Globus pallidus (tissue), 1 donor: ENCODE measurements around the gene FAHD2B.
"Not testable (repeated sequence)": the region's sequence is repeated elsewhere in the genome, so short reads cannot be mapped to it uniquely, and the experiment has no call there.

Experiments used
- DNase-seq: peaks from one replicate; pipeline ENCODE4 v3.0.0-alpha.2; 2015; ENCODE audit warnings: low spot score

Gene FAHD2B

DNA sequence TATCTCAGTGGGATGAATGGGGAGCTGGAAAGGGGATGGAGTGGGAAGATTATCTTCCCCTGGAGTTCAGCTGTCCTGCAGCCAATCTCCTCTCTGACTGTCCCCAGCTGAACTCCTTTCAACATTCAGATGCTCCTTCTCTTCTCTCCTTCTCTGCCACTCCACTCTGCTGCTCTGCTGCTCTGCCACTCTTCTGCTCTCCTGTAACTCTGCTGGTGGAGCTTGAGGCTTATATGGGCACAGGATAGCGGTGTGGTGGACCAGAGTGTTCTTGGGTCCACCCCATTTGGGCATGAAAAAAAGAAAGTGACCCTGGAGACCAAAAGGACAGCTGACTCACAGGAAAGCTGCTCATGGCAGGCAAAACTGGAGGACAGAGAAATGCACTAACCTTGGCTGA, 26.6 kb downstream of the FAHD2B start:
- no peak for DNase-seq

DNA sequence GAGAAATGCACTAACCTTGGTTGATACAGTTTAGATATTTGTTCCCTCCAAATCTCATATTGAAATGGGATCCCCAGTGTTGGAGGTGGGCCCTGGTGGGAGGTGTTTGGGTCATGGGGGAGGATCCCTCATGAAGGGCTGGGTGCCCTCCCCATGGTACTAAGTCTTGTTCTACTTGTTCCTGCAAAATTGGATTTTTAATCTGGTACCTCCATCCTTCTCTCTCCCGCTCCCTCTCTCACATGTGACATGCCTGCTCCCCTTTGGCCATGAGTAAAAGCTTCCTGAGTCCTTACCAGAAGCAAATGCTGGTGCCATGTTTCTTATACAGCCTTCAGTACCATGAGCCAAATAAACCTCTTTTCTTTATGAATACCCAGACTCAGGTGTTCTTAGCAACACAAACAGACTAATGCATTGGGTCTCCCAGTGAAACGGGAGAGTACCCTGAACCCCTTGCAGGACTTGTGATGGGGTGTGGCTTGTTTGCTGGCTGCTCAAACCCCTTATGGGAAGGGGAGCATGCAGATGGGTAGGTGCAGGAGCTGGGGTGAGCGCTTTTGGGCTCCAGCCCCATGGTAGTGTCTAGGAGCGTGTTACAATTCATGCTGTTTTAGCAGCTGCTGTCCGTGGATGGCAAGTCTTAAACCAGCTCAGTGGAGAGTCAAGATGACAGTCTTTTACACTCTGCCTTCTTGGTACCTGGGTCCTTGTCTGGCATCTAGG, 27.2 kb downstream of the FAHD2B start:
- no peak for DNase-seq

DNA sequence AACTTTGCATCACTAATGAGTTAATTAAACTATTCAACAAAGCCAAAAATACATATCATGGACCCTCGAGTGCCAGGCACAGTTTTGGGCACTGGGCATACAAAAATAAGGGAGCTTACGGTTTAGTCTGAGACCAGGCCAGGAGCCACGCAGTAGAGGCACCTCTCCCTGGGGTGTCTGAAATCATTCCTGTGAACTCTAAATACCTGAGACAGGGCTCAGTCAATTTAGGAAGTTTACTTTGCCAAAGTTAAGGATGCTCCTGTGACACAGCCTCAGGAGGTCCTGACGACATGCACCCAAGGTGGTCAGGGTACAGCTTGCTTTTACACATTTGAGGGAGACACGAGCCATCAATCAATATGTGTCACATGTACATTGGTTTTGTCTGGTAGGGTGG, 28.7 kb downstream of the FAHD2B start:
- not testable (repeated sequence) for DNase-seq

DNA sequence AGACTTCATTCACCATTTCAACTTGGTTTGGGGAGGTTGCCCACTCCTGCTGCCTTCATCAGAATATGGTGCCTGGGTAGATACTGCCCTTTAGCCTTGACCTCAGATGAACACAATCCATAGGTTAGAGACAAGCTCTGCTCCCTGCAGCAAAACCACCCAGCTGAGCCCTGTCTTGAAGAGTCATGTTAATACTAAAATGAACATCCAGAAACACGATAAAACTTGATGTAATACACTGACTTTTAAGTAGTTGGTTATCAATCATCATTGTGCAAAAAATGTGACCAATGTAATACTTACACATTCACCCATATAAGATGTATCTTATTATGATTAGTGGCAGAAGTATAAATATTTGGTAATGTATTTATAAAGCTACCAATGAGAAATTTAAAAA, 32.7 kb downstream of the FAHD2B start:
- not testable (repeated sequence) for DNase-seq

DNA sequence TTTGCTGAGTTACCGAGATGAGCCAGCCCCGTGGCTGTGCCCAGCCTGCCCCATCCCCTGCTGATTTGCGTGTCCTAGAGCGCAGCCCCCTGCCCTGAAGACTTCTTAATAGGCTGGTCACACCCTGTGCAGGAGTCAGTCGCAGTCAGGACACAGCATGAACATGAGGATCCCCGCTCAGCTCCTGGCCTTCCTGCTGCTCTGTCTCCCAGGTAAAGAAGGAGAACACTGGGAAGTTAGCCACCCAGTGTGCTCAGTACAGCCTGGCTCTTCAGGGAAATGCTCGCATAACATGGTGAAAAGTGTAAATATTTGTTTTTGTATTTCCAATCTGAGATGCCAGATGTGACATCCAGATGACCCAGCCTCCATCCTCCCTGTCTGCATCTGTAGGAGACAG, 34.9 kb downstream of the FAHD2B start:
- not testable (repeated sequence) for DNase-seq

DNA sequence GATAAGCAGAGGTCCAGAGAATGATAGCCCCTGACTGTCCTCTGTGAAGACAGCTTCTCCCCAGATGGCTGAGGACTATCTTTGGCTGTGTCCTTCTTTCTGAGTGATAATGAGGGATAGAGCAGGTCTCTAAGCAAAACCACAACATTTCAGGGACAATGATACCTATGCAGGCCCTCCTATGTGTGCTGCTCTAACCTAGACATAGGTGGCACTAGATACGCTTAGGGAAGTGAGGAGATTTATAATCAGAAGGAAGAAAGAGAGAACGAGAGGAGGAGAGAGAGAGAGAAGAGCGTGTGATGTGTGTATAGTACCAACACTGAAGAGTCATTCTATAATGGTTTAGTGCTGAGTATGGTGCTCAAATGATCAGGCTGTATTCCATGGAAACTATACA, 38.5 kb downstream of the FAHD2B start:
- DNase-seq: not testable (repeated sequence)

GRCh38 chr2:97050032-97050431, 44.6 kb downstream of the FAHD2B start:
- not testable (repeated sequence) for DNase-seq

DNA sequence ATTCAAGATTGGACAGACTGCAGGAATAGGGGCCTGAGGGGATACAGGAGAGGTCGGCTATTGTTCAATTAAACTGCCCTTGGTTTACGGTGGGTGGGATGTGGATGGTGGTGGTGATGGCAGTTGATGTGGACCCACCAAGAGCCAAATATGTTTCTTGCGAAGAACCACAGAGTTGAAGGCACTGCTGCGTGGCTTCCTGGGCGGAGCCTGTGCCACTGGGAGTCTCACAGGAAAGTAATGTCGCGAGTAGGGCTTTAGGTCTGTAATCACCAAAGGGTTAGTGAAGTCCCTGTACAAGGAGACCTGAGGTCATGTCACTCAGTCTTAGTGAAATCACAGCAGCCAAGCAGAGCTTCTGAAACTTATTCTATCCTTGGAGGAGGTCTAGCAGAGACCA, 46.2 kb downstream of the FAHD2B start:
- DNase-seq: not testable (repeated sequence)

DNA sequence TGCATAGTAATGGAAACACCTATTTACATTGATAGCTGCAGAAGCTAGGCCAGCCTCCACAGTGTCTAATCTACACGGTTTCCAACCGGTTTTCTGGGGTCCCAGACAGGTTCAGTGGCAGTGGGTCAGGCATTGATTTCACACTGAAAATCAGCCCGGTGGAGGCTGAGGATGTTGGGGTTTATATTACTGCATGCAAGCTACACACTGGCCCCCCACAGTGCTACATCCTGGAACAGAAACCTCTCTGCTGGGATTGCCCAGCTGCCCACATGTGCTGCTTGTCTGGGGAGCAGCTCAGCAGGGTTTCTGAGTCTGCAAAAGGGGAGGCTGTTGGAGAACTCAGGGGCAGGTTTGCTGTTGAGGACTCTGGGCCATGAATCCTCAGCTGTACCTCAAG, 48.0 kb downstream of the FAHD2B start:
- not testable (repeated sequence) for DNase-seq

DNA sequence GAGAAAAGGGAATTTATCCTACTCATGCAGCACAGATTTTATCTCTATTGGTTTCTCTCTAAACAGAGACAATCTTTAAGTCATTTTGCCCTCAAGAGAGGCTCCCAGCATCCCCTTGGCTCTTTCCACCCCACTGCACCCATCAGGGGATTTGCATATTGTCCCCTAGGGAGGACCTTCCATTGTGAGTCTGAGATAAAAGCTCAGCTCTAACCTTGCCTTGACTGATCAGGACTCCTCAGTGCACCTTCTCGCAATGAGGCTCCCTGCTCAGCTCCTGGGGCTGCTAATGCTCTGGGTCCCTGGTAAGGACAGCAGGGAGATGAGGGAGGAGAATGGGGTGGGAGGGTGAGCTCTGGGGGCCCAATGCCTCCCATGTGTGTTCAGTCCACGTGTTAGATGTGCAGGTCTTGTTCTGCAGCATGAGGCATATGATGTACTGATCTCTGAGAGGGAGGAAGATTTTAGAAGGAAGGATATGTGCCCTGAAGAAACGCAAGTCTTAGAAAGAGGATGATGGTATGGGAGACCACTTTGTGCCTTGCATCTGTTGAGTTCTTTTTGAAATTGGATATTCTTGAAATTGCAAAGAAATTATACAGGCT, 48.7 kb downstream of the FAHD2B start:
- not testable (repeated sequence) for DNase-seq
